HG03575 (cell line): ENCODE data around the gene ZGPAT.

Source experiments
- ATAC-seq: cut with Tn5 transposase; IDR thresholded peaks from one replicate; pipeline ENCODE4 v1.9.1; 2021; ENCODE audit not compliant: unreplicated experiment, insufficient number of reproducible peaks, low FRiP score; ENCODE audit errors: extremely low read depth

ZGPAT gene

DNA sequence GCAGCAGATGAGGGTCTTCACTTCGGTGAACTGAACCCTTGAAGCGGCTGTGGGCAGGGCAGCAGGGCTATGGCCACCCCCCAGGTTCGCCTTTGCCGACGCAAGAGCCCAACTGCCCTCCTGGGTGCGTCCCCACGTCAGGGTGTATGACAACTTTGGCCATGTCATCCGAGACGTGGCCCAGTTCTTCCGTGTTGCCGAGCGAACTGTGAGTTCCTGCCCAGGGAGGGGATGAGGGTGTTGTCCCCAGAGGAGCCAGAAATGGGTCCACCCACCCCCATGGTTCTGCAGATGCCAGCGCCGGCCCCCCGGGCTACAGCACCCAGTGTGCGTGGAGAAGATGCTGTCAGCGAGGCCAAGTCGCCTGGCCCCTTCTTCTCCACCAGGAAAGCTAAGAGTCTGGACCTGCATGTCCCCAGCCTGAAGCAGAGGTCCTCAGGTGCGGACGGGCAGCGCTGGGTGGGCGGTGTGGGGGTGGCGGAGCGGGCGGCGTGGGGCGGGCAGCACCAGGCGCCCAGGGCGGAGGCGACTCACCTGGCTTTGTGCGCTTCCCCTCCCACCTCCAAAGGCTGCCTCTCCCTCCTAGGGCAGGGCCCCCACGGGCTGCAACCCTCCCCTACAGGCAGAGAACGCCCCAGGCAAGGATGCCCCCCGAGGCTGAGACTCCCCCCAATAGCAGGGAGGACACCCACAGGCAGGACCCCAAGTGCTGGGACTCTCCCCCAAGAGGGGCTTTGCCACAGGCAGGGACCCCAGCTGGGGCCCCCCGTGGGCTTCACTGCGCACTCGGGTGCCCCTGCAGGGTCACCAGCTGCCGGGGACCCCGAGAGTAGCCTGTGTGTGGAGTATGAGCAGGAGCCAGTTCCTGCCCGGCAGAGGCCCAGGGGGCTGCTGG lies 17.6 kb upstream of the ZGPAT start:
- no peak for ATAC-seq

GRCh38 chr20:63690898-63691710 lies 16.7 kb upstream of the ZGPAT start:
- ATAC-seq: no peak

DNA sequence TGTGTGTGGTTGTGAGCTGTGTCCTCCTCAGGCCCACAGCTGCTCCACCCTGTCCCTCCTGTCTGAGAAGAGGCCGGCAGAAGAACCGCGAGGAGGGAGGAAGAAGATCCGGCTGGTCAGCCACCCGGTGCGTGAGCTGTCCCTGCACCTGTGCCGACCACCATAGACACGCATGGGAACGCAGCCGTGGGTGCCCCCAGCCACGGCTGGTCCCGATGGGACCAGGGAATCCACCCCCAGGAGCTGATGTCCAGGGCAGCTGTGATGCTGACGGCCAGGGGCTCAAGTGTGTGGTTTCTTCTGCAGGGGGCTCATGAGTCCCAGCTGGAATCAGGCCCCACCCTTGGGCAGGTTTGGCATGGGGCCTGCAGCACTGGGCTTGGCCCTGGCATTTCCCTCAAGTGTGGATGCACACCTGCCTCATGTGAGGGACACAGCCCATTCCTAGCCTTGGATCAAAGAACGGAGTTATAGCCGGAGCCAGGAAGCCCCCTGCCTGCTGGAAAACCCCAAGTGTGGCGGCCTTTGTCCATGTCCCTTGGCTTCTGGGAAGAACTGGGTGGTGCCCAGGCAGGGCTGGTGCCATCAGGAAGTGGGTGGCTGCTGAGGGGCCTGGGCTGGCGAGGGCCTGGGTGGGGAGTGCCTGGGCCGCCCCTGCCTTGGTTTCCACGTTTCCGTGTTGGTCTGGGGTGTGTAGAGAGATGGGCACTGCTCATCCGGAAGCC lies 16.0 kb upstream of the ZGPAT start:
- ATAC-seq: no peak

DNA sequence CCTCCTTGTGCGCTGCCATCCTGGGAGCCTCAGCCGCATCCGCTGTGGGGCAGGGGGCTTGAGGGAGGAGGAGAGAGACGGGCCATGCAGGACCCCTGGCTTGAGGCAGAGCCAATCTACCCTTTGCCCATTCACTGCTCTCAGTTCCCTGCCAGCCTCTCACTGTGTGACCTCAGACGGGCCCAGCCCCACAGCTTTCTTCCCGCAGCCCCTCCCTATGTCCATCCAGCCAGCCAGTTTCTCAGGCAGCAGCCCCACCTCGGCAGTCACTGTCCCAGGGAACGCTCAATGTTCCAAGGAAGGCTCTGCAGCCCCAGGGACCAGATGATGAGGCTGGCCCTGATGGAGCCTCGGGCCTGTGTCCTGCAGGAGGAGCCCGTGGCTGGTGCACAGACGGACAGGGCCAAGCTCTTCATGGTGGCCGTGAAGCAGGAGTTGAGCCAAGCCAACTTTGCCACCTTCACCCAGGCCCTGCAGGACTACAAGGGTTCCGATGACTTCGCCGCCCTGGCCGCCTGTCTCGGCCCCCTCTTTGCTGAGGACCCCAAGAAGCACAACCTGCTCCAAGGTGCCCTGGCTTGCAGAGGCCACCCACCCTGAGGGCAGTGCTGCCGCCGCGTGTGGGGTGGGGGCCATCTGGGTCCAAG lies 15.3 kb upstream of the ZGPAT start:
- no peak for ATAC-seq

DNA sequence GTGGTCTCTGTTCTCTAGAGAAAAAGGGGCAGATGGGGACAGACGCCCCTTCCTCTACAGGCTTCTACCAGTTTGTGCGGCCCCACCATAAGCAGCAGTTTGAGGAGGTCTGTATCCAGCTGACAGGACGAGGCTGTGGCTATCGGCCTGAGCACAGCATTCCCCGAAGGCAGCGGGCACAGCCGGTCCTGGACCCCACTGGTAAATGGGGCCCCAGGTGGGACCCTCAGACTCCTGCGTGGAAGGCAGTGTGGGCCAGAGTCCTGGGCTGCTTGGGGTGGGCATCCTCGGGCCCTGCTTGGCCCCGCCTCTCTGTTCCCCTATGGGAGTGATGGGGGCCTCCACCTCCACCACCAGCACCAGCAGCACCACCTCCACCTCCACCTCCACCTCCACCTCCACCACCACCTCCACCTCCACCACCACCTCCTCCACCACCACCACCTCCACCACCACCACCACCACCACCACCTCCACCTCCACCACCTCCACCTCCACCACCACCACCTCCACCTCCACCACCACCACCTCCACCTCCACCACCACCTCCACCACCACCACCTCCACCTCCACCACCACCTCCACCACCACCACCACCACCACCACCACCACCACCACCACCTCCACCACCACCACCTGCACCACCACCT lies 14.6 kb upstream of the ZGPAT start:
- ATAC-seq: no peak

GRCh38 chr20:63693733-63694583 lies 13.9 kb upstream of the ZGPAT start:
- ATAC-seq: no peak

- ATAC-seq: no peak
Measured at GRCh38 chr20:63694584-63695423, 13.0 kb upstream of the ZGPAT start.

DNA sequence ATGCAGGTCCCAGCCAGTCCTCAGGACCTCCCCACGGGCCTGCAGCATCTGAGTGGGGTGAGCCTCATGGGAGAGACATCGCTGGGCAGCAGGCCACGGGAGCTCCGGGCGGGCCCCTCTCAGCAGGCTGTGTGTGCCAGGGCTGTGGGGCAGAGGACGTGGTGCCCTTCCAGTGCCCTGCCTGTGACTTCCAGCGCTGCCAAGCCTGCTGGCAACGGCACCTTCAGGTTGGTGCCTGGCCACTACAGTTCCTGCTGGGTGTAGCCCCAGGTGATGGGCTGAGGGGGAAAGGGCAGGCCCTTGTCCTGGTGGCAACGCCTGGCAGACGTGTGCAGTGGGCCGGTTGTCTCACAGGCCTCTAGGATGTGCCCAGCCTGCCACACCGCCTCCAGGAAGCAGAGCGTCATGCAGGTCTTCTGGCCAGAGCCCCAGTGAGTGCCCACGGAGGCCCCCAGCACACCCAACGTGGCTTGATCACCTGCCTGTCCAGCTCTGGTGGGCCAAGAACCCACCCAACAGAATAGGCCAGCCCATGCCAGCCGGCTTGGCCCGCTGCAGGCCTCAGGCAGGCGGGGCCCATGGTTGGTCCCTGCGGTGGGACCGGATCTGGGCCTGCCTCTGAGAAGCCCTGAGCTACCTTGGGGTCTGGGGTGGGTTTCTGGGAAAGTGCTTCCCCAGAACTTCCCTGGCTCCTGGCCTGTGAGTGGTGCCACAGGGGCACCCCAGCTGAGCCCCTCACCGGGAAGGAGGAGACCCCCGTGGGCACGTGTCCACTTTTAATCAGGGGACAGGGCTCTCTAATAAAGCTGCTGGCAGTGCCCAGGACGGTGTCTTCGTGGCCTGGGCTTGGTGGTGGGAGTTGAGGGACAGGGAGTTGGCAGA lies 12.2 kb upstream of the ZGPAT start:
- ATAC-seq: no peak

DNA sequence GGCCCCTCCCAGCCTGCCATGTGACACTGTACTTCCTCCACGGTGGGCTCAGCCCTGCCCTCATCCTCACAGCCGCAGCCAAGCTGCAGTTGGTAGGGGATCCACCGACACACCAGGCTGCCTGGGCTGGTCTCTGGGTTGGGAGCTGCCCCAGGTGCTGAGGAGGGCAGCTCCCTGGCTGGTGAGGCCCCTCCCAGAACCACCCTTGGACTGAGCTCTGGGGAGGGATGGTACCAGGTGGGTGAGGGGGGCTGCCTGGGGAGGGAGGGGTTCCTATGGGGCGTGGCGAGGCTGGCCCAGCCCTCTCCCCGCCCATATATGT lies 11.6 kb upstream of the ZGPAT start:
- no peak for ATAC-seq

GRCh38 chr20:63696628-63697356 lies 11.0 kb upstream of the ZGPAT start, which contains the start of gene TNFRSF6B:
TNFRSF6B (plus strand) TSS chr20:63696652; CDS start chr20:63696768, 116 bp downstream.
- ATAC-seq: no peak

DNA sequence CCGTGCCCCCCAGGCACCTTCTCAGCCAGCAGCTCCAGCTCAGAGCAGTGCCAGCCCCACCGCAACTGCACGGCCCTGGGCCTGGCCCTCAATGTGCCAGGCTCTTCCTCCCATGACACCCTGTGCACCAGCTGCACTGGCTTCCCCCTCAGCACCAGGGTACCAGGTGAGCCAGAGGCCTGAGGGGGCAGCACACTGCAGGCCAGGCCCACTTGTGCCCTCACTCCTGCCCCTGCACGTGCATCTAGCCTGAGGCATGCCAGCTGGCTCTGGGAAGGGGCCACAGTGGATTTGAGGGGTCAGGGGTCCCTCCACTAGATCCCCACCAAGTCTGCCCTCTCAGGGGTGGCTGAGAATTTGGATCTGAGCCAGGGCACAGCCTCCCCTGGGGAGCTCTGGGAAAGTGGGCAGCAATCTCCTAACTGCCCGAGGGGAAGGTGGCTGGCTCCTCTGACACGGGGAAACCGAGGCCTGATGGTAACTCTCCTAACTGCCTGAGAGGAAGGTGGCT lies 10.4 kb upstream of the ZGPAT start:
- no peak for ATAC-seq

GRCh38 chr20:63697868-63698545 lies 9.8 kb upstream of the ZGPAT start:
- no peak for ATAC-seq

DNA sequence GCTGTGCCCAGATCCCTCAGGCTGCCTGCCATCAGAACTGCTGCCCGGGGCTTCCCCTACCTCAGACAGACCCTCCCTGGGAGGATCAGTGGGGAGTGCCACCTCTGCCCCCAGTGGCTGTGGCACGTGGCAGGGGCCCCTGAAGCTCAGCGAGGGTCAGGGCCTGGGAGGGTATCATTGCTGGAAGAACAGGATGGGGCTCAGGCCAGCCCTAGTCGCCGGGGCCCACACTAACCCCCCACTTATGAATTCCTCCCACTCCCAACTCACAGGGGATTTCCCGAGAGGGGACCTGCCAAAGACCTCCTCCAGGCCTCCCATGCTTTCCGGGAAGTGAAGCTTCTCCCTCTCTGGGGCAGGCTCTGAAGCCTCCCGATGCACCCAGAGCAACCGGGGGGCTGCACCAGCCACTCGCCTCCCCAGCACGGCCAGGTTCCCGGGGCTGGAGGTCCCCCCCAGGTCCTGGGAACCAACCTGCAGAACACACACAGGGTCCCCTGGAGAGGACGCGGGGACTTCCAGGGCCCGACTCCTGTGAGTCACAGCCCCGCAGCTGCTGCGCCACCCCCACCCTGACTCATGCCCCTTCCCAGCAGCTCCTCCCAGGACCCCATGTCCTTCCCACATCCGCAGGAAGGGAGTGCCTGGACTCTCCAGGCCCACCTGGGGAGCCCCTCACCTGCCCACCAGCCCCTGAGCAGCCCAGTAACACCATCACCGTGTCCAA lies 8.9 kb upstream of the ZGPAT start:
- ATAC-seq: no peak
